ENCODE data around the gene HHAT. TPM values are rescaled to one million over a fixed set of nuclear protein-coding genes. Genes with fewer than 3 reads are reported as not detected.

Gene HHAT
- total and polyA plus RNA-seq, 7 donors = 0.11 to 0.64 (median 0.16) TPM

DNA sequence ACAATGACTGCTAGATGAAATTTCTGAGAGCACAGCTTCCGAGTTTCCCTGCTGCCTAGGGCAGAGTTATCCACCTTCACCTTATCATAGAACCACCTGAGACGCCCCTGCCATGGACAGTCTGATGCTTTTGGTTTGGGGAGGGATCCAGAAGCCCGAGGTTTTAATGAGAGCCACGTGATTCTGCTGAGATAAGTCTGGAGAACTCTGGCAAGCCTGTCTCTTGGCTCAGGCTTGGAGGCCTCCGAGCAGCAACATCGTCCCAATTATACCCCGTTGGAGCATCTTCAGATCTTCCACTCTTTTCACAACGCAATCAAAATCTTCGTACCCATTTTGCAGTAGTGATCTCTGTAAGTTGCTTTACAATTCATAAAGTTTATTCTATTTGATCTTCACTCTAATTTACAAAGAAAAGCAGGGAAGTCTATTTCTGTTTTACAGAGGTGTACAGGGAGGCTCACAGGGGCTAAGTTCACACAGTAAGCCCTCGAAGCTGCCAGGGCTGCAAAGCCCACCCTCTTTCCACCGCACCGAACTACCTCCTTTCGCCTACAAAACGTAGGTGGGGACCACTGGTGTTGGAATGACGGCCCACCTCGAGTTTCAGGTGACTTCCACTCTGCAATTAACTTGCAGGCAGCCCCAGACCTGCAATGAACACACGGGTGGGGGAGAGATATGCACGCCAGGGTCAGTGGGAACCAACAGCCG is 513 bp upstream of the HHAT start:
- WGBS, 3 donors = 23 to 27% (median 25%) methylated on average over 19 of the region's 19 CpGs
- TF ChIP-seq, protein P1, sequence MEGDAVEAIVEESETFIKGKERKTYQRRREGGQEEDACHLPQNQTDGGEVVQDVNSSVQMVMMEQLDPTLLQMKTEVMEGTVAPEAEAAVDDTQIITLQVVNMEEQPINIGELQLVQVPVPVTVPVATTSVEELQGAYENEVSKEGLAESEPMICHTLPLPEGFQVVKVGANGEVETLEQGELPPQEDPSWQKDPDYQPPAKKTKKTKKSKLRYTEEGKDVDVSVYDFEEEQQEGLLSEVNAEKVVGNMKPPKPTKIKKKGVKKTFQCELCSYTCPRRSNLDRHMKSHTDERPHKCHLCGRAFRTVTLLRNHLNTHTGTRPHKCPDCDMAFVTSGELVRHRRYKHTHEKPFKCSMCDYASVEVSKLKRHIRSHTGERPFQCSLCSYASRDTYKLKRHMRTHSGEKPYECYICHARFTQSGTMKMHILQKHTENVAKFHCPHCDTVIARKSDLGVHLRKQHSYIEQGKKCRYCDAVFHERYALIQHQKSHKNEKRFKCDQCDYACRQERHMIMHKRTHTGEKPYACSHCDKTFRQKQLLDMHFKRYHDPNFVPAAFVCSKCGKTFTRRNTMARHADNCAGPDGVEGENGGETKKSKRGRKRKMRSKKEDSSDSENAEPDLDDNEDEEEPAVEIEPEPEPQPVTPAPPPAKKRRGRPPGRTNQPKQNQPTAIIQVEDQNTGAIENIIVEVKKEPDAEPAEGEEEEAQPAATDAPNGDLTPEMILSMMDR (IDR thresholded peaks at IDR 0.05) = no peak
- intact Hi-C loops (cut with DNase I) = no loop called here
- peaks cover 0 to 2% (median 0%) of the 10 kb centered on the region in 3 donors for H3K27me3 ChIP-seq (ENCODE audit: insufficient read depth in 3 of 3, low read length in 2 of 3)
- DNase-seq (no peak), ATAC-seq (no peak)
- H3K36me3 ChIP-seq (ENCODE audit: insufficient read depth in 1 of 2, low read depth in 1 of 2) = no peaks in the 10 kb centered on the region
- H3K4me3 ChIP-seq = peak overlapping the region; percentile 81
- H3K4me1 ChIP-seq = no peaks in the 10 kb centered on the region
- no peaks in the 10 kb centered on the region for H3K9me3 ChIP-seq
- peak overlapping the region; percentile 70 for H3K27ac ChIP-seq

DNA sequence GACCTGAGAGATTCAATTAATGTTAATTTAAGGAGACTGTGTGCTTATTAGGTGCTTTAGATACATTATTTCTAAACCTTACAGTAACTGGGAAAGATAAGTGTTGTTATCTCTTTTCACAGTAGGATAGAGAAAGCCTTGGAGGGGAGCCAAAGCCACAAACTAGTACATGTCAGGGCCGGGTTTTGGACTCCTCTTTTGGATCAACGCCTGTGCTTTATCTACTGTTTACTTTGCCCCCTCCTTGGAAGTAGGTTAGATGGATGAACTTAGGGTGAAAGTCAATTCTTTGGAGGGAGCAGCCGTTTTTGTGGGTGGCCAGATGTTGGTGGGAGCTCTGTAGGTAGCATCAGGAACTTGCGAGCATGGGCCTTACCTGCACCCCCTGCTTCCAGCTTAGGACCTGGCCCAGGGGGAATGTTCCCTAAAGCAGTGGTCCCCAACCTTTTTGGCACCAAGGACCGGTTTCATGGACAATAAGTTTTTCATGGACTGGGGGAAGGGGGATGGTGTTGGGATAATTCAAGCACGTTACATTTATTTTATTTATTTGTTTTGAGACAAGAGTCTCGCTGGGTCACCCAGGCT is 1.7 kb downstream of the HHAT start:
- Histone ChIP-seq H3K36me3 (ENCODE audit: insufficient read depth in 1 of 2, low read depth in 1 of 2) (no peaks in the 10 kb centered on the region), H3K4me1 (no peaks in the 10 kb centered on the region), H3K4me3 (no peak overlapping the region), H3K9me3 (no peaks in the 10 kb centered on the region), H3K27ac (no peak overlapping the region), H3K27me3 (ENCODE audit: insufficient read depth in 3 of 3, low read length in 2 of 3) (peaks cover 0 to 2% (median 0%) of the 10 kb centered on the region in 3 donors)
- TF ChIP-seq, protein P1 (IDR thresholded peaks at IDR 0.05) = no peak
- DNase-seq = no peak
- intact Hi-C loops (cut with DNase I) = no loop called here
- WGBS, 3 donors = 75 to 85% (median 78%) methylated on average over 7 of the region's 7 CpGs
- no peak for ATAC-seq

DNA sequence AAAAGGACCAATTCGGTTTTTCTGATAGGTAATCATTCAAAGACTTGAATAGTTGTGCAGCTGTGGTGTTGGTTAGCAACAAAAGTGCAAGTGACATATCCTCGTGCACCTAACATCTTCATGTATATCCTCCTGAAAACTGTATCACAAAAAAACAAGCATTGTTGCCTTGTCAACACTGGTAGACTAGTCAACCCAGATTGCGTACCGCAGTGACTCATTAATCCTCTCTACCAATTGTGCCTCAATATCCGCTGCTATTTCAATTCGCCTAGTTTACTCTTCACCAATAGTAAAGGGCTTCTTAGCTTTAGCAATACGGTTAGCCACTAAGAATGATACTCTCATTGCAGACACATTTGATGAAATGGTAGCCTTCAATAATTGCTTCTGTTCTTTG is 3.5 kb downstream of the HHAT start:
- Histone ChIP-seq H3K4me1 (no peaks in the 10 kb centered on the region), H3K27ac (no peak overlapping the region), H3K9me3 (no peaks in the 10 kb centered on the region), H3K27me3 (ENCODE audit: insufficient read depth in 3 of 3, low read length in 2 of 3) (peaks cover 0 to 2% (median 0%) of the 10 kb centered on the region in 3 donors), H3K36me3 (ENCODE audit: insufficient read depth in 1 of 2, low read depth in 1 of 2) (no peaks in the 10 kb centered on the region), H3K4me3 (no peak overlapping the region)
- intact Hi-C loops (cut with DNase I) = no loop called here
- ATAC-seq (no peak), DNase-seq (no peak)
- TF ChIP-seq, protein P1 (IDR thresholded peaks at IDR 0.05) = no peak
- 91 to 96% (median 92%) methylated on average over 7 of the region's 7 CpGs for WGBS, 3 donors

DNA sequence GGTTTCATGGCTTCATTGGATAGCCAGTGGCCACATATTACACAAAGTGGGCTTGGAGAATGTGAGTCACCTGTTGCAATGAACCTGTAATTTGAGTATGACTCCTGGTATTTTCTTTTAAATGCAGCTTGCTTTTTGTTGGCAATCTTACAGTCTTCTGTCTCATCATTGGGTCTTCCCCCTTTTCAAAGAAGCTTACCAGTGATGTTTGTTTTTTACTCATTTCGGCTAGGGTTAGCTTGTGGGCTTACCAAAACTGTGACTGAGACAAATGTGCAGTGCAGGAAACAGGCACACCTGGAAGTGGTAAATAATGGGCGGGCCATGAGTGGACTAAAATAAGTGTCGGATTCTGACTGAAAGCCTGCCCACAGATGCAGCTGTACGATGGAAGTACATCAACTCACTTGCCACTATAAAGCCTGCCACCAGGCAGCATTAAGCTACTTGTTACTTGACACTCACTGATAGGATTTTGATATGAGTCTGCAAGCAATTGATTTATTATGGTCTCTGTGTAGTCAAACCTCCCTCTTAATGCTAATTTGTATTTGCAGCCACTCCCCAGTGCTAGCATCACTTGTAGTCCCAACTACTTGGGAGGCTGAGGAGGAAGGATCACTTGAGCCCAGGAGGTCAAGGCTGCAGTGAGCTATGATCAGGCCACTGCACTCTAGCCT is 4.2 kb downstream of the HHAT start:
- WGBS, 3 donors = 55 to 70% (median 66%) methylated on average over 4 of the region's 4 CpGs
- Histone ChIP-seq H3K36me3 (ENCODE audit: insufficient read depth in 1 of 2, low read depth in 1 of 2) (no peaks in the 10 kb centered on the region), H3K4me1 (no peaks in the 10 kb centered on the region), H3K27ac (no peak overlapping the region), H3K27me3 (ENCODE audit: insufficient read depth in 3 of 3, low read length in 2 of 3) (peaks cover 0 to 2% (median 0%) of the 10 kb centered on the region in 3 donors), H3K4me3 (no peak overlapping the region), H3K9me3 (no peaks in the 10 kb centered on the region)
- DNase-seq = no peak
- intact Hi-C loops (cut with DNase I) = no loop called here
- TF ChIP-seq, protein P1 (IDR thresholded peaks at IDR 0.05) = no peak
- ATAC-seq = no peak
